Liver (tissue), 3 donors: ENCODE measurements around the gene LMF2.

ENCODE experiments used
- GABPA ChIP-seq, 2 donors: IDR thresholded peaks in 1 of 2; conservative IDR thresholded peaks in 1 of 2; 2 replicates each; pipeline ENCODE4 v1.6.1; 2016; ENCODE audit warnings: antibody characterized with exemption in 2 of 2, mild to moderate bottlenecking in 1 of 2, moderate library complexity in 1 of 2
- NR2F2 ChIP-seq: IDR thresholded peaks from 2 replicates; pipeline ENCODE4 v1.6.1; 2016; ENCODE audit warnings: antibody characterized with exemption
- SP1 ChIP-seq: IDR thresholded peaks from 2 replicates; pipeline ENCODE4 v1.6.1; 2018; ENCODE audit warnings: antibody characterized with exemption, mild to moderate bottlenecking
- TF ChIP-seq, protein P1 (sequence below): fragments of 150-350 bp; IDR thresholded peaks from 2 replicates; pipeline ENCODE4 v1.5.1; 2017; ENCODE audit warnings: improper control_type of control experiment, low read depth, low read length; ENCODE audit not compliant: missing input control
- TF ChIP-seq, protein P2 (sequence below): IDR thresholded peaks from 2 replicates; pipeline ENCODE4 v1.6.1; 2016; ENCODE audit warnings: antibody characterized with exemption
- donor health status: healthy.
- donor health status: healthy.

DNA sequence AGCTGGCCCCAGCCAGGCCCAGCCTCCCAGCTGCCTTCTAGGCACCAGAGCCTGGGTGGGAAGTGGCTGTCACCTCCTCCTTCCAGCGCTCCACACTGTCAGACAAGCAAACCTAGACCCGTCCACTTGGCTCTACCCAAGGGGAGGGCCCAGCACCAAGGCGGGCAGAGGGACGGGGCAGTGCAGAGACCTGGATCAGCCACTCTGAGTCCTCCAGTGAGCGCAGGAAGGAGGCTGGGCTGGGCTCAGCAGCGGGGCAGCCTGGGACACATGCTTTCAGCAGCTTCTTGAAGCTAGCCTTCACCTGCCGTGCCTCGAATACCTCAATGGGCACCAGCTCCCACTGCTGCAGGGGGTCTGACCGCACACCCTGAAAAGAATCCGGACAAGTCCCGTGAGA lies 51.5 kb downstream of the LMF2 start:
- TF ChIP-seq, protein P1, sequence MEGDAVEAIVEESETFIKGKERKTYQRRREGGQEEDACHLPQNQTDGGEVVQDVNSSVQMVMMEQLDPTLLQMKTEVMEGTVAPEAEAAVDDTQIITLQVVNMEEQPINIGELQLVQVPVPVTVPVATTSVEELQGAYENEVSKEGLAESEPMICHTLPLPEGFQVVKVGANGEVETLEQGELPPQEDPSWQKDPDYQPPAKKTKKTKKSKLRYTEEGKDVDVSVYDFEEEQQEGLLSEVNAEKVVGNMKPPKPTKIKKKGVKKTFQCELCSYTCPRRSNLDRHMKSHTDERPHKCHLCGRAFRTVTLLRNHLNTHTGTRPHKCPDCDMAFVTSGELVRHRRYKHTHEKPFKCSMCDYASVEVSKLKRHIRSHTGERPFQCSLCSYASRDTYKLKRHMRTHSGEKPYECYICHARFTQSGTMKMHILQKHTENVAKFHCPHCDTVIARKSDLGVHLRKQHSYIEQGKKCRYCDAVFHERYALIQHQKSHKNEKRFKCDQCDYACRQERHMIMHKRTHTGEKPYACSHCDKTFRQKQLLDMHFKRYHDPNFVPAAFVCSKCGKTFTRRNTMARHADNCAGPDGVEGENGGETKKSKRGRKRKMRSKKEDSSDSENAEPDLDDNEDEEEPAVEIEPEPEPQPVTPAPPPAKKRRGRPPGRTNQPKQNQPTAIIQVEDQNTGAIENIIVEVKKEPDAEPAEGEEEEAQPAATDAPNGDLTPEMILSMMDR, result no peak
- TF ChIP-seq, protein P2, sequence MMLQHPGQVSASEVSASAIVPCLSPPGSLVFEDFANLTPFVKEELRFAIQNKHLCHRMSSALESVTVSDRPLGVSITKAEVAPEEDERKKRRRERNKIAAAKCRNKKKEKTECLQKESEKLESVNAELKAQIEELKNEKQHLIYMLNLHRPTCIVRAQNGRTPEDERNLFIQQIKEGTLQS, result no peak
- TF ChIP-seq GABPA (IDR thresholded peaks at IDR 0.05 in 1 of 2, conservative IDR thresholded peaks at IDR 0.05 in 1 of 2), result no peak
- no peak for TF ChIP-seq SP1
- no peak for TF ChIP-seq NR2F2
